Neural cell (in vitro differentiated cells): ENCODE results near the gene LRRC2. TPM values are rescaled to one million over a fixed set of nuclear protein-coding genes. Genes with fewer than 3 reads are reported as not detected.

ENCODE experiments used
- H2AFZ ChIP-seq: fragments of 200-600, 300-800 bp; sonication (generic), shearing (Covaris generic); 2 replicates; pipeline ENCODE4 v1.6.0; 2014; ENCODE audit warnings: low read depth, mild to moderate bottlenecking, antibody characterized with exemption, low read length, moderate library complexity
- H3F3A ChIP-seq: fragments of 200-600 bp; shearing (Covaris generic); 2 replicates; pipeline ENCODE4 v1.6.1; 2016; ENCODE audit warnings: mild to moderate bottlenecking, moderate library complexity, mixed read lengths, antibody characterized with exemption, low read length; ENCODE audit not compliant: insufficient read depth, poor library complexity, severe bottlenecking
- H3K27ac ChIP-seq: fragments of 200-600, 300-800 bp; sonication (generic), shearing (Covaris generic); 2 replicates; pipeline ENCODE4 v1.5.1; 2014; ENCODE audit warnings: mild to moderate bottlenecking, low read length, moderate library complexity
- H3K27me3 ChIP-seq: fragments of 300-800, 200-600 bp; sonication (generic), shearing (Covaris generic); 2 replicates; pipeline ENCODE4 v1.6.0; 2014; ENCODE audit warnings: mild to moderate bottlenecking, low read depth, low read length, moderate library complexity; ENCODE audit not compliant: insufficient read depth
- H3K36me3 ChIP-seq: fragments of 300-800, 200-600 bp; sonication (generic), shearing (Covaris generic); 2 replicates; pipeline ENCODE4 v1.5.1; 2014; ENCODE audit warnings: mild to moderate bottlenecking, antibody characterized with exemption, low read length, moderate library complexity; ENCODE audit not compliant: insufficient read depth
- H3K4me2 ChIP-seq: fragments of 300-800, 200-600 bp; sonication (generic), shearing (Covaris generic); 2 replicates; pipeline ENCODE4 v1.6.0; 2014; ENCODE audit warnings: mild to moderate bottlenecking, low read length
- H3K4me3 ChIP-seq: fragments of 300-800, 200-600 bp; sonication (generic), shearing (Covaris generic); 2 replicates; pipeline ENCODE4 v1.5.1; 2014; ENCODE audit warnings: mild to moderate bottlenecking, low read length, moderate library complexity
- H3K79me2 ChIP-seq: fragments of 200-600 bp; shearing (Covaris generic); replicated peaks from 2 replicates; pipeline ENCODE4 v1.6.0; 2014; ENCODE audit warnings: mild to moderate bottlenecking, low read length, moderate library complexity; ENCODE audit not compliant: insufficient read depth
- H3K9ac ChIP-seq: fragments of 300-800, 200-600 bp; sonication (generic), shearing (Covaris generic); 2 replicates; pipeline ENCODE4 v1.6.1; 2016; ENCODE audit warnings: mild to moderate bottlenecking, low read length, mixed read lengths
- H3K9me2 ChIP-seq: fragments of 200-600 bp; shearing (Covaris generic); 2 replicates; pipeline ENCODE4 v1.6.1; 2016; ENCODE audit warnings: mild to moderate bottlenecking, low read length, mixed read lengths; ENCODE audit not compliant: insufficient read depth
- H3K9me3 ChIP-seq: fragments of 200-600, 300-800 bp; sonication (generic), shearing (Covaris generic); 2 replicates; pipeline ENCODE4 v1.6.1; 2016; ENCODE audit warnings: mild to moderate bottlenecking, mixed run types, low read length, moderate library complexity, mixed read lengths
- H4K20me1 ChIP-seq: fragments of 200-600 bp; shearing (Covaris generic); 2 replicates; pipeline ENCODE4 v1.6.1; 2016; ENCODE audit warnings: mild to moderate bottlenecking, mixed run types; ENCODE audit not compliant: insufficient read depth
- EP300 ChIP-seq: fragments of 450-650 bp; conservative IDR thresholded peaks from 2 replicates; pipeline ENCODE4 v1.6.1; 2014; ENCODE audit warnings: antibody characterized with exemption, mild to moderate bottlenecking, moderate library complexity; ENCODE audit not compliant: poor library complexity, severe bottlenecking
- EZH2 ChIP-seq: fragments of 200-600, 300-800 bp; shearing (Covaris generic), sonication (generic); IDR thresholded peaks from 2 replicates; pipeline ENCODE4 v1.6.1; 2014; ENCODE audit warnings: antibody characterized with exemption, low read length, borderline replicate concordance, mild to moderate bottlenecking; ENCODE audit not compliant: insufficient read depth, poor library complexity, severe bottlenecking
- MXI1 ChIP-seq: fragments of 450-650 bp; conservative IDR thresholded peaks from 2 replicates; pipeline ENCODE4 v1.6.1; 2014; ENCODE audit warnings: antibody characterized with exemption, mild to moderate bottlenecking; ENCODE audit not compliant: poor library complexity, severe bottlenecking
- POLR2AphosphoS5 ChIP-seq: IDR thresholded peaks from 2 replicates; pipeline ENCODE4 v1.6.1; 2012
- RAD21 ChIP-seq: fragments of 450-650 bp; conservative IDR thresholded peaks from 2 replicates; pipeline ENCODE4 v1.6.1; 2014; ENCODE audit warnings: antibody characterized with exemption, mild to moderate bottlenecking, moderate library complexity
- REST ChIP-seq: IDR thresholded peaks from 2 replicates; pipeline ENCODE4 v1.6.1; 2012; ENCODE audit warnings: borderline replicate concordance
- SMC3 ChIP-seq: fragments of 450-650 bp; conservative IDR thresholded peaks from 2 replicates; pipeline ENCODE4 v1.6.1; 2014; ENCODE audit warnings: antibody characterized with exemption, mild to moderate bottlenecking, moderate library complexity; ENCODE audit not compliant: poor library complexity
- TAF1 ChIP-seq: IDR thresholded peaks from 2 replicates; pipeline ENCODE4 v1.6.1; 2012; ENCODE audit warnings: low read depth
- polyA plus RNA-seq: library from polyadenylated mRNA; depleted of rRNA; stranded (reverse); fragments of >200 nt; gene quantifications from 2 replicates; pipeline ENCODE4 v1.2.3, GENCODE V29; 2014
- TF ChIP-seq, protein P1 (sequence below): fragments of 450-650 bp; IDR thresholded peaks from 2 replicates; pipeline ENCODE4 v1.5.1; 2014; ENCODE audit warnings: antibody characterized with exemption, mild to moderate bottlenecking, moderate library complexity; ENCODE audit not compliant: poor library complexity, severe bottlenecking

The LRRC2 gene
- polyA plus RNA-seq, 1 donor from 2014 or later, result not detected

- no peak for TF ChIP-seq TAF1
- no peak for TF ChIP-seq EZH2
- no peak for TF ChIP-seq REST
- TF ChIP-seq SMC3, result no peak
- TF ChIP-seq POLR2AphosphoS5, result no peak
- TF ChIP-seq MXI1, result no peak
- no peak for TF ChIP-seq RAD21
- TF ChIP-seq, protein P1, sequence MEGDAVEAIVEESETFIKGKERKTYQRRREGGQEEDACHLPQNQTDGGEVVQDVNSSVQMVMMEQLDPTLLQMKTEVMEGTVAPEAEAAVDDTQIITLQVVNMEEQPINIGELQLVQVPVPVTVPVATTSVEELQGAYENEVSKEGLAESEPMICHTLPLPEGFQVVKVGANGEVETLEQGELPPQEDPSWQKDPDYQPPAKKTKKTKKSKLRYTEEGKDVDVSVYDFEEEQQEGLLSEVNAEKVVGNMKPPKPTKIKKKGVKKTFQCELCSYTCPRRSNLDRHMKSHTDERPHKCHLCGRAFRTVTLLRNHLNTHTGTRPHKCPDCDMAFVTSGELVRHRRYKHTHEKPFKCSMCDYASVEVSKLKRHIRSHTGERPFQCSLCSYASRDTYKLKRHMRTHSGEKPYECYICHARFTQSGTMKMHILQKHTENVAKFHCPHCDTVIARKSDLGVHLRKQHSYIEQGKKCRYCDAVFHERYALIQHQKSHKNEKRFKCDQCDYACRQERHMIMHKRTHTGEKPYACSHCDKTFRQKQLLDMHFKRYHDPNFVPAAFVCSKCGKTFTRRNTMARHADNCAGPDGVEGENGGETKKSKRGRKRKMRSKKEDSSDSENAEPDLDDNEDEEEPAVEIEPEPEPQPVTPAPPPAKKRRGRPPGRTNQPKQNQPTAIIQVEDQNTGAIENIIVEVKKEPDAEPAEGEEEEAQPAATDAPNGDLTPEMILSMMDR, result no peak
- no peak for TF ChIP-seq EP300
- H3K27me3 ChIP-seq, result no peaks in the 10 kb centered on the region
- no peak overlapping the region for H3K4me2 ChIP-seq
- no peak overlapping the region for H2AFZ ChIP-seq
- H3K27ac ChIP-seq, result no peak overlapping the region
- H4K20me1 ChIP-seq, result no peaks in the 10 kb centered on the region
- H3K9ac ChIP-seq, result no peak overlapping the region
- H3K9me3 ChIP-seq, result no peaks in the 10 kb centered on the region
- H3F3A ChIP-seq, result no peaks in the 10 kb centered on the region
- H3K79me2 ChIP-seq, result no peaks in the 10 kb centered on the region
- no peak overlapping the region for H3K4me3 ChIP-seq
- no peaks in the 10 kb centered on the region for H3K36me3 ChIP-seq
- no peaks in the 10 kb centered on the region for H3K9me2 ChIP-seq
Measured at GRCh38 chr3:46607603-46608028, 41.5 kb upstream of the LRRC2 start.

DNA sequence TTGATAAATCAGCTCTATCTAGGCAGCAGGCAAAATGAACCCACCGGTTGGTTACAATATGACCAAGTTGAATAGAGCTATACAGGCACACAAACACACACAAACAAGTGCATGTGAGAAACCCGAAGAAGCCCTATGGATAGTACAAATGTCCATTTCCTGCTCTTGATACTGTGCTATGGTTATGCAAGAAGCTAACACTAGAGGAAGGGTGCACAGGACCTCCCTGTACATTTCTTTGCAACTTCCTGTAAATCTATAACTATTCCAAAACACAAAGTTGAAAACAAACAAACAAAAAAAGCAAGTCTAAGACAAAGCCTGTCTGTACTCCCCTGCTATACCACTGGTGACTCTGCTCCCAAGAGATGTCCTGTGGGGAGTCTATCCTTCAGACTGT lies 38.0 kb upstream of the LRRC2 start:
- no peaks in the 10 kb centered on the region for H3K79me2 ChIP-seq
- no peak for TF ChIP-seq POLR2AphosphoS5
- TF ChIP-seq REST, result no peak
- no peak for TF ChIP-seq MXI1
- TF ChIP-seq EZH2, result no peak
- TF ChIP-seq, protein P1, result no peak
- TF ChIP-seq SMC3, result no peak
- no peak for TF ChIP-seq EP300
- TF ChIP-seq RAD21, result no peak
- TF ChIP-seq TAF1, result no peak
- H3K27ac ChIP-seq, result no peak overlapping the region
- H3K4me3 ChIP-seq, result no peak overlapping the region
- H3K4me2 ChIP-seq, result no peak overlapping the region
- no peaks in the 10 kb centered on the region for H4K20me1 ChIP-seq
- H2AFZ ChIP-seq, result no peak overlapping the region
- H3K9me2 ChIP-seq, result no peaks in the 10 kb centered on the region
- H3K36me3 ChIP-seq, result no peaks in the 10 kb centered on the region
- H3F3A ChIP-seq, result no peaks in the 10 kb centered on the region
- no peaks in the 10 kb centered on the region for H3K27me3 ChIP-seq
- no peak overlapping the region for H3K9ac ChIP-seq
- H3K9me3 ChIP-seq, result no peaks in the 10 kb centered on the region
